K562 (cell line): ENCODE data around the gene FAM149A. TPM values are rescaled to one million over a fixed set of nuclear protein-coding genes. Genes with fewer than 3 reads are reported as not detected.

Source experiments
- ATF7 ChIP-seq: fragments of 450-650 bp; IDR thresholded peaks from 2 replicates; pipeline ENCODE4 v1.7.1; 2014; ENCODE audit warnings: mild to moderate bottlenecking, moderate library complexity
- BRD4 ChIP-seq: fragments of 200-600 bp; sonication (generic); IDR thresholded peaks from 2 replicates; pipeline ENCODE4 v1.6.1; 2017; ENCODE audit warnings: inconsistent platforms
- CHD2 ChIP-seq: IDR thresholded peaks from 2 replicates; pipeline ENCODE4 v1.6.1; 2011; ENCODE audit warnings: low read depth, low read length
- ESRRA ChIP-seq: fragments of 450-650 bp; IDR thresholded peaks from 2 replicates; pipeline ENCODE4 v1.6.1; 2014; ENCODE audit warnings: low read depth, mild to moderate bottlenecking, moderate library complexity, borderline replicate concordance
- KDM2B ChIP-seq: fragments of 250-450 bp; sonication (Bioruptor Pico); IDR thresholded peaks from 2 replicates; pipeline ENCODE4 v1.8.0; 2021; ENCODE audit warnings: mild to moderate bottlenecking, moderate library complexity
- MTA2 ChIP-seq: fragments of 450-650 bp; IDR thresholded peaks from 2 replicates; pipeline ENCODE4 v1.6.1; 2016; ENCODE audit warnings: low read depth
- NFATC3 ChIP-seq: fragments of 450-650 bp; IDR thresholded peaks from 2 replicates; pipeline ENCODE4 v1.6.1; 2017; ENCODE audit warnings: mild to moderate bottlenecking
- PTRF ChIP-seq: fragments of 450-650 bp; IDR thresholded peaks from 2 replicates; pipeline ENCODE4 v1.6.1; 2016; ENCODE audit warnings: mild to moderate bottlenecking, missing genetic modification characterization, missing compliant biosample characterization
- RBM17 ChIP-seq: fragments of 200-400 bp; formaldehyde crosslinking; IDR thresholded peaks from 2 replicates; pipeline ENCODE4 v1.6.1; 2017; ENCODE audit warnings: low read depth, mild to moderate bottlenecking, low read length, borderline replicate concordance
- RBM25 ChIP-seq: fragments of 200-400 bp; formaldehyde crosslinking; IDR thresholded peaks from 2 replicates; pipeline ENCODE4 v1.6.1; 2018; ENCODE audit warnings: low read length, low read depth, moderate library complexity; ENCODE audit not compliant: severe bottlenecking
- RBM34 ChIP-seq: fragments of 200-400 bp; formaldehyde crosslinking; IDR thresholded peaks from 2 replicates; pipeline ENCODE4 v1.6.1; 2018; ENCODE audit warnings: low read length, borderline replicate concordance; ENCODE audit not compliant: insufficient read depth
- RFX7 ChIP-seq: fragments of 250-450 bp; sonication (Bioruptor Pico); IDR thresholded peaks from 2 replicates; pipeline ENCODE4 v1.5.1; 2021; ENCODE audit warnings: mild to moderate bottlenecking
- SIN3A ChIP-seq, 2 experiments: fragments of 150-350 bp in 1 of 2; IDR thresholded peaks; 2 replicates each; pipeline ENCODE4 v1.6.1; 2011 to 2016; ENCODE audit warnings: borderline replicate concordance in 2 of 2, low read depth in 2 of 2, low read length in 2 of 2, mild to moderate bottlenecking in 2 of 2, moderate library complexity in 2 of 2; ENCODE audit not compliant: control insufficient read depth in 1 of 2
- SP1 ChIP-seq: sonication (generic); formaldehyde crosslinking; IDR thresholded peaks from 2 replicates; pipeline ENCODE4 v1.8.1; 2022; ENCODE audit warnings: mild to moderate bottlenecking, missing genetic modification reagents
- TBP ChIP-seq: optimal IDR thresholded peaks from 2 replicates; pipeline ENCODE3; 2011; ENCODE audit warnings: low read depth, low read length, improper control_type of control experiment
- THRAP3 ChIP-seq: fragments of 450-650 bp; IDR thresholded peaks from 2 replicates; pipeline ENCODE4 v1.6.1; 2016; ENCODE audit warnings: mild to moderate bottlenecking, inconsistent platforms, borderline replicate concordance
- ZKSCAN3 ChIP-seq: fragments of 250-450 bp; sonication (Bioruptor Pico); IDR thresholded peaks from 2 replicates; pipeline ENCODE4 v1.4.0; 2020
- ZNF354B ChIP-seq: fragments of 250-450 bp; sonication (Bioruptor Pico); IDR thresholded peaks from 2 replicates; pipeline ENCODE4 v1.4.0; 2020
- ZNF561 ChIP-seq: fragments of 450-650 bp; formaldehyde crosslinking; conservative IDR thresholded peaks from 2 replicates; pipeline ENCODE4 v1.4.0; 2020; ENCODE audit warnings: mild to moderate bottlenecking, moderate library complexity
- ZNF778 ChIP-seq: fragments of 450-650 bp; formaldehyde crosslinking; IDR thresholded peaks from 2 replicates; pipeline ENCODE4 v1.4.0; 2020; ENCODE audit warnings: mild to moderate bottlenecking, moderate library complexity
- ZNF830 ChIP-seq: fragments of 250-450 bp; sonication (Bioruptor Pico); IDR thresholded peaks from 2 replicates; pipeline ENCODE4 v1.5.0; 2021; ENCODE audit warnings: mild to moderate bottlenecking
- polyA plus RNA-seq, 8 experiments: library from polyadenylated mRNA; depleted of rRNA in 4 of 8; stranded (reverse) in 5 of 8; unstranded in 3 of 8; fragments of >200 nt; fragmentation: Nextera tagmentation in 2 of 8; fragmentation: Illumina TruSeq in 1 of 8; extraction: Ambion mirVana in 2 of 8; extraction: Trizol in 1 of 8; gene quantifications; 2 replicates each; pipeline versions ENCODE4 v1.2.1 to v1.2.3, GENCODE V29; 2011 to 2014; ENCODE audit warnings: inconsistent platforms in 1 of 8, missing spikeins in 1 of 8
- total RNA-seq, 7 experiments: library from RNA; depleted of rRNA in 6 of 7; stranded (reverse); fragments of >200 nt in 6 of 7; fragmentation: Illumina TruSeq in 2 of 7; extraction: Trizol in 2 of 7; gene quantifications; 2 replicates each; pipeline versions ENCODE4 v1.2.1 to v1.2.3, GENCODE V29; 2011 to 2021; ENCODE audit warnings: low replicate concordance in 1 of 7
- TF ChIP-seq, protein P1 (sequence below): fragments of 250-450 bp; sonication (Bioruptor Pico); IDR thresholded peaks from 2 replicates; pipeline ENCODE4 v1.4.0; 2020; ENCODE audit warnings: mild to moderate bottlenecking, moderate library complexity
- TF ChIP-seq, protein P2 (sequence below), 3 experiments: fragments of 200-800 bp in 1 of 3; sonication (Bioruptor generic) in 1 of 3; sonication (generic) in 1 of 3; formaldehyde crosslinking in 1 of 3; IDR thresholded peaks; 2 replicates each; pipeline versions ENCODE4 v1.6.1 to v1.8.0; 2016 to 2022; ENCODE audit warnings: mild to moderate bottlenecking in 2 of 3, missing compliant biosample characterization in 2 of 3, missing genetic modification characterization in 2 of 3, missing genetic modification reagents in 1 of 3
- TF ChIP-seq, protein P3 (sequence below): sonication (generic); IDR thresholded peaks from 2 replicates; pipeline ENCODE4 v1.6.1; 2016
- TF ChIP-seq, protein P4 (sequence below): fragments of 250-450 bp; sonication (Bioruptor Pico); IDR thresholded peaks from 2 replicates; pipeline ENCODE4 v1.5.1; 2021; ENCODE audit warnings: mild to moderate bottlenecking

FAM149A gene
- total and polyA plus RNA-seq, 9 of the 15 experiments (the other 6 are each of a cell fraction or from before 2014, with no cell fraction given): not detected

DNA sequence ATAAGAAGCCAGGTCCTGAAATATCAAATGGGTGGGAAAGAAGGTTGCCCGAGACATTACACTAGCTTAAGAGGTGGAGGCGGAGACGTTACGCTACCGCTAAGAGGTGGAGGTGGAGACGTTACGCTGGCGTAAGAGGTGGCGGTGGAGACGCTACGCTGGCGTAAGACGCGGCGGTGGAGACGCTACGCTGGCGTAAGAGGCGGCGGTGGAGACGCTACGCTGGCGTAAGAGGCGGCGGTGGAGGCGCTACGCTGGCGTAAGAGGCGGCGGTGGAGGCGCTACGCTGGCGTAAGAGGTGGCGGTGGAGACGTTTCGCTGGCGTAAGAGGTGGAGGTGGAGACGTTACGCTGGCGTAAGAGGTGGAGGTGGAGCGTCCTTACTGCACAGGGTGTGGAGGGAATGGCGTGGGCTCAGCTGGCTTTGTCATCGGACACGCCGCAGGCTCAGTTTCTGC lies 99.6 kb downstream of the FAM149A start (continued):
- TF ChIP-seq RBM17: no peak
- TF ChIP-seq PTRF (tag): no peak
- TF ChIP-seq ESRRA: no peak
- TF ChIP-seq, protein P1, sequence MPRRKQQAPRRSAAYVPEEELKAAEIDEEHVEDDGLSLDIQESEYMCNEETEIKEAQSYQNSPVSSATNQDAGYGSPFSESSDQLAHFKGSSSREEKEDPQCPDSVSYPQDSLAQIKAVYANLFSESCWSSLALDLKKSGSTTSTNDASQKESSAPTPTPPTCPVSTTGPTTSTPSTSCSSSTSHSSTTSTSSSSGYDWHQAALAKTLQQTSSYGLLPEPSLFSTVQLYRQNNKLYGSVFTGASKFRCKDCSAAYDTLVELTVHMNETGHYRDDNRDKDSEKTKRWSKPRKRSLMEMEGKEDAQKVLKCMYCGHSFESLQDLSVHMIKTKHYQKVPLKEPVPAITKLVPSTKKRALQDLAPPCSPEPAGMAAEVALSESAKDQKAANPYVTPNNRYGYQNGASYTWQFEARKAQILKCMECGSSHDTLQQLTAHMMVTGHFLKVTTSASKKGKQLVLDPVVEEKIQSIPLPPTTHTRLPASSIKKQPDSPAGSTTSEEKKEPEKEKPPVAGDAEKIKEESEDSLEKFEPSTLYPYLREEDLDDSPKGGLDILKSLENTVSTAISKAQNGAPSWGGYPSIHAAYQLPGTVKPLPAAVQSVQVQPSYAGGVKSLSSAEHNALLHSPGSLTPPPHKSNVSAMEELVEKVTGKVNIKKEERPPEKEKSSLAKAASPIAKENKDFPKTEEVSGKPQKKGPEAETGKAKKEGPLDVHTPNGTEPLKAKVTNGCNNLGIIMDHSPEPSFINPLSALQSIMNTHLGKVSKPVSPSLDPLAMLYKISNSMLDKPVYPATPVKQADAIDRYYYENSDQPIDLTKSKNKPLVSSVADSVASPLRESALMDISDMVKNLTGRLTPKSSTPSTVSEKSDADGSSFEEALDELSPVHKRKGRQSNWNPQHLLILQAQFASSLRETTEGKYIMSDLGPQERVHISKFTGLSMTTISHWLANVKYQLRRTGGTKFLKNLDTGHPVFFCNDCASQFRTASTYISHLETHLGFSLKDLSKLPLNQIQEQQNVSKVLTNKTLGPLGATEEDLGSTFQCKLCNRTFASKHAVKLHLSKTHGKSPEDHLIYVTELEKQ (CRISPR knock-in tag): no peak
- TF ChIP-seq BRD4: no peak
- no peak for TF ChIP-seq RFX7
- TF ChIP-seq SP1 (CRISPR knock-in tag): no peak
- TF ChIP-seq, protein P2, sequence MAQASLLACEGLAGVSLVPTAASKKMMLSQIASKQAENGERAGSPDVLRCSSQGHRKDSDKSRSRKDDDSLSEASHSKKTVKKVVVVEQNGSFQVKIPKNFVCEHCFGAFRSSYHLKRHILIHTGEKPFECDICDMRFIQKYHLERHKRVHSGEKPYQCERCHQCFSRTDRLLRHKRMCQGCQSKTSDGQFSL (CRISPR knock-in tag; IDR thresholded peaks at IDR 0.05): no peak
- TF ChIP-seq, protein P2 (tag; IDR thresholded peaks at IDR 0.05): no peak
- no peak for TF ChIP-seq SIN3A (IDR thresholded peaks at IDR 0.05; ENCODE audit: borderline replicate concordance in 2 of 2, control insufficient read depth in 1 of 2, low read depth in 2 of 2, low read length in 2 of 2)
- TF ChIP-seq RBM34: no peak
- TF ChIP-seq THRAP3: no peak
- TF ChIP-seq, protein P3, sequence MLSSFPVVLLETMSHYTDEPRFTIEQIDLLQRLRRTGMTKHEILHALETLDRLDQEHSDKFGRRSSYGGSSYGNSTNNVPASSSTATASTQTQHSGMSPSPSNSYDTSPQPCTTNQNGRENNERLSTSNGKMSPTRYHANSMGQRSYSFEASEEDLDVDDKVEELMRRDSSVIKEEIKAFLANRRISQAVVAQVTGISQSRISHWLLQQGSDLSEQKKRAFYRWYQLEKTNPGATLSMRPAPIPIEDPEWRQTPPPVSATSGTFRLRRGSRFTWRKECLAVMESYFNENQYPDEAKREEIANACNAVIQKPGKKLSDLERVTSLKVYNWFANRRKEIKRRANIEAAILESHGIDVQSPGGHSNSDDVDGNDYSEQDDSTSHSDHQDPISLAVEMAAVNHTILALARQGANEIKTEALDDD: no peak
- TF ChIP-seq KDM2B: no peak
- TF ChIP-seq ZNF354B (CRISPR knock-in tag): no peak
- no peak for TF ChIP-seq CHD2
- TF ChIP-seq ZNF778: no peak
- no peak for TF ChIP-seq ZKSCAN3 (CRISPR knock-in tag)
- no peak for TF ChIP-seq ATF7
- no peak for TF ChIP-seq ZNF830
- TF ChIP-seq, protein P4, sequence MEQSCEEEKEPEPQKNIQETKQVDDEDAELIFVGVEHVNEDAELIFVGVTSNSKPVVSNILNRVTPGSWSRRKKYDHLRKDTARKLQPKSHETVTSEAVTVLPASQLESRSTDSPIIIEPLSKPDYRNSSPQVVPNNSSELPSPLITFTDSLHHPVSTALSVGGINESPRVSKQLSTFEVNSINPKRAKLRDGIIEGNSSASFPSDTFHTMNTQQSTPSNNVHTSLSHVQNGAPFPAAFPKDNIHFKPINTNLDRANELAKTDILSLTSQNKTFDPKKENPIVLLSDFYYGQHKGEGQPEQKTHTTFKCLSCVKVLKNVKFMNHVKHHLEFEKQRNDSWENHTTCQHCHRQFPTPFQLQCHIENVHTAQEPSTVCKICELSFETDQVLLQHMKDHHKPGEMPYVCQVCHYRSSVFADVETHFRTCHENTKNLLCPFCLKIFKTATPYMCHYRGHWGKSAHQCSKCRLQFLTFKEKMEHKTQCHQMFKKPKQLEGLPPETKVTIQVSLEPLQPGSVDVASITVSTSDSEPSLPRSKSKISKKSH (CRISPR knock-in tag): no peak
- TF ChIP-seq TBP: no peak
- TF ChIP-seq ZNF561 (CRISPR knock-in tag): no peak
- TF ChIP-seq MTA2: no peak
- TF ChIP-seq RBM25: no peak
- TF ChIP-seq NFATC3: no peak
